AG10803 (cell line): ENCODE results near the gene MMP25.

Experiments
- DNase-seq: peaks from one replicate; pipeline ENCODE4 v3.0.0; 2010; ENCODE audit warnings: low read depth
- H3K4me3 ChIP-seq: 2 replicates; pipeline ENCODE4 v1.5.1; 2011; ENCODE audit warnings: mild to moderate bottlenecking, low read length, control low read depth
- TF ChIP-seq, protein P1 (sequence below): conservative IDR thresholded peaks from 2 replicates; pipeline ENCODE4 v1.5.1; 2011; ENCODE audit warnings: mild to moderate bottlenecking, low read length, control low read depth, inconsistent platforms

MMP25 gene

DNA sequence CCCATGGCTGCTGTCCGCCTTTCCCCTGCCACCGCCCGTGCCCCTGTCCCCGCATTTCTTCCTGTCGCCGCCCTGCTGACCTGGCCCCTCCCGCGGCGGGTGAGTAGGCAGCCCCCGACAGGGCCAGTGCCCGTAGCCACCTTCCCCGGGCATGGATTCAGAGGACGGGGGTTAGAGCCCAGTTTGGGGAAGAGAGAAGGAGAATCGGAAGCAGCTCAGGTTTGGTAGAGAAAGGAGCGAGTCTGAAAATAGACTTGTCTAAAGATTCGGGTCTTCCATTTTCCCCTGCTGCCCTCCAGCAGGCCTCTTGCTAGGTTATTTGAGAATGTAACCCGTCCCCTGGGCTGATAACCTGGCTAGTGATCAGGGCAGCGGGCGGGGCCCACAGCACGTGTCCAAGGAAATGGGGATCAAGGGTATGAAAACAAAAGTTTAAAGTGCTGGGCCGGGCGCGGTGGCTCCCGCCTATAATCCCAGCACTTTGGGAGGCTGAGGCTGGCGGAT lies 41.5 kb upstream of the MMP25 start:
- DNase-seq = no peak
- TF ChIP-seq, protein P1, sequence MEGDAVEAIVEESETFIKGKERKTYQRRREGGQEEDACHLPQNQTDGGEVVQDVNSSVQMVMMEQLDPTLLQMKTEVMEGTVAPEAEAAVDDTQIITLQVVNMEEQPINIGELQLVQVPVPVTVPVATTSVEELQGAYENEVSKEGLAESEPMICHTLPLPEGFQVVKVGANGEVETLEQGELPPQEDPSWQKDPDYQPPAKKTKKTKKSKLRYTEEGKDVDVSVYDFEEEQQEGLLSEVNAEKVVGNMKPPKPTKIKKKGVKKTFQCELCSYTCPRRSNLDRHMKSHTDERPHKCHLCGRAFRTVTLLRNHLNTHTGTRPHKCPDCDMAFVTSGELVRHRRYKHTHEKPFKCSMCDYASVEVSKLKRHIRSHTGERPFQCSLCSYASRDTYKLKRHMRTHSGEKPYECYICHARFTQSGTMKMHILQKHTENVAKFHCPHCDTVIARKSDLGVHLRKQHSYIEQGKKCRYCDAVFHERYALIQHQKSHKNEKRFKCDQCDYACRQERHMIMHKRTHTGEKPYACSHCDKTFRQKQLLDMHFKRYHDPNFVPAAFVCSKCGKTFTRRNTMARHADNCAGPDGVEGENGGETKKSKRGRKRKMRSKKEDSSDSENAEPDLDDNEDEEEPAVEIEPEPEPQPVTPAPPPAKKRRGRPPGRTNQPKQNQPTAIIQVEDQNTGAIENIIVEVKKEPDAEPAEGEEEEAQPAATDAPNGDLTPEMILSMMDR = no peak
- H3K4me3 ChIP-seq = peak overlapping the region; percentile 27

- DNase-seq = no peak
- H3K4me3 ChIP-seq = no peak overlapping the region
- TF ChIP-seq, protein P1 = no peak
Measured at GRCh38 chr16:3007059-3007956, 39.1 kb upstream of the MMP25 start.

GRCh38 chr16:3007957-3008689 lies 38.2 kb upstream of the MMP25 start:
- no peak for DNase-seq
- no peak overlapping the region for H3K4me3 ChIP-seq
- TF ChIP-seq, protein P1 = no peak

GRCh38 chr16:3008690-3009037 lies 37.7 kb upstream of the MMP25 start:
- no peak for DNase-seq
- TF ChIP-seq, protein P1 = no peak

DNA sequence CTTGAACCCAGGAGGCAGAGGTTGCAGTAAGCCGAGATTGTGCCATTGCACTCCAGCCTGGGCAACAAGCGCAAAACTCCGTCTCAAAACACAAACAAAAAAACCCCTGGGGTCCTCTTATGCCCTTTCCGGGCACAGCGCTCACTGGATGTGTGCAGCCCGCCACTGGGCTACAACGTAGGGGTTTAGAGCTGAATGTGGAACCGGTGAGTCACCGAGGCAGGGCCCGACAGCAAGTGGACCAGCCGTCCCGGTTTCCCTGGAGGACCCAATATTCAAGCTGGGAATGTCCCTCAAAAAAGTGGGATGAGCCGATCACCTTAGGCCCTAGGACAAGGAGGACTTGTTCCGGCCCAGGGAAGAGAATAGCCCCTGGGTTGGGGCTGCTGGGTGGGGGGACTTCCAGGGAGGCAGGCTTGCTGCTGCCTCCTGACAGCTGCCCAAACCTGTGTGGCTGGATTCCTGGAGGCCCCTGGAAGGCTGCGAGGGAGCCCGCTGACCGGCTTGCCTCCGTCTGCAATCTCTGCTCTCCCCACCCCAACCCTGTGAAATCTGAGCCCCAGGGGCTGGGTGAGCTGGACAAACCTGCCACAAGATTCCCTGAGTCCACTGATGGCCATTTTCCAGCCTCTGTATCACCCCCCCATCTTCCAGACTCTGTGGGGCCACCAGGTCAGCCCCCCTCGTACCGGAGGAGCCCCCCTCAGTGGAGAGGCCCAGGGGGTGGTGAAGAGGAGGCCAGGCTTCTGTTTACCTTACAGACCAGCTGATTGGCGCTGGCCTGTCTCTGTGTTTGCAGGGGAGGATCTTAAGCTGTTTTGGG lies 36.6 kb upstream of the MMP25 start:
- DNase-seq = no peak
- H3K4me3 ChIP-seq = no peak overlapping the region
- TF ChIP-seq, protein P1 = no peak

More at GRCh38 chr16:3008690-3009037, 37.7 kb upstream of the MMP25 start:
- H3K4me3 ChIP-seq = no peak overlapping the region

DNA sequence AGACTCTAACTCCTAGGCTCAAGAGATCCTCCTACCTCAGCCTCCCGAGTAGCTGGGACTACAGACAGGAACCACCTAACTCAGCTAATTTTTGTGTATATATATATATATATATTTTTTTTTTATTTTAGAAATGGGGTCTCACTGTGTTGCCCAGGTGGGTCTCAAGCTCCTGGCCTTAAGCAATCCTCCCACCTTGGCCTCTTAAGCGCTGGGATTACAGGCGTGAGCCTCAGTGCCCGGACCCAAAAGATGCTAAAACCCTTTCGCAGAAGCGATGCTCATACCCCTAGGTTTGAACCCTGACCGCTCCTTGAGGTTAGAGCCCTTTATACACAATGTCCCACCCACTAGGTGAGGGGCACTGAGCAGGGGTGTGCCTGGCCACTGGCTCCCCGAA lies 35.9 kb upstream of the MMP25 start:
- no peak overlapping the region for H3K4me3 ChIP-seq
- TF ChIP-seq, protein P1 = no peak
- DNase-seq = no peak
